Stimulated activated CD4-positive, alpha-beta T cell treated with anti-CD3 and anti-CD28 coated beads, Interleukin-4, amount 100 ng/mL, for 4 hours (primary cell): Measurements from ENCODE around the gene CYP11A1.
"Not testable (repeated sequence)": the region's sequence is repeated elsewhere in the genome, so short reads cannot be mapped to it uniquely, and the experiment has no call there.

ENCODE experiments used
- DNase-seq, 2 experiments: peaks; one replicate each; pipeline ENCODE4 v3.0.0-alpha.2; 2020

Gene CYP11A1

DNA sequence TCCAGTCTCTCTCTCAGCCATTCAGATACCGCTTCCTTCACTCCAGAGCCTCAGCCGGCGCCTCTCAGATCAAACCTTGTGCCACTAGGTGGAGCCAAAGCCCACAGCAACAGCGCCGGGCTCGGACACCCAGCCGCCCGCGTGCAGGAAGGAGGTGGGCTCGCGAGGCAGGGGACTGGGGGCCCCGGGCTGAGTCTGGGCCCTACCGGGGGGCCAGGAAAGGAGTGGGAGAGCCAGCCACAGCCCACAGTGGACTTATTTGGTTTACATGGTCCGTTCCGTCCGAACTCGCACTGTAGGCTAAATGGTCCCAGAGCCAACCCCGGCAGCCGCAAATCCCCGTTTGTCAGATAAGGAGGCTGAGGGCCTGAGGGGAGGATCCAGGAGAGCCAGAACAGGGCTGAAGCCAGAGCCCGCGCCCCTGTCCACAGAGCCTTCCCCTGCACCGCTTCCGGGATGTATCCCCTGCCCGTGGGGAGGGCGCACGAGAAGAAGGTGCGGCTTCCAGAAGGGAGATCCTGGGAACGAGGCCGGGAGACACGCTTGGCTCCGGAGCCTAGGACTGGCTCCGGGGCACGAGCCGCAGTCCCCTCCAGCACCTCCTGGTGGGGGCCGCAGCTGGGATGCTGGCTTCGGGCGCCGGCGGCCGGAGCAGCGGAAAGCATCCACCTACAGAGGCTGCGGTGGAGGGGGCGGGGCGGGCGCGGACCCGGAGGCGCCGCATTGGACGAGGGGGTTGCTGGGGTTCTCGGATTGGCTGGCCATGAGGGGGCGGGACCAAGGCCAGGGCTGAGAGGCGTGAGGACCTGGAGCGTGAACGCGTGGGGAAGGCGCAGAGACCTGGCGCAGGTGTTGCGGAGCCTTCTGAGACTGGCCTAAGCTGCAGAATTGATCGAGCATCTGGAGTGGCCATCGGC, 6.5 kb upstream of the CYP11A1 start:
- peak; percentile 96 for DNase-seq

- DNase-seq = no peak
These were observed 5.7 kb upstream of the CYP11A1 start for GRCh38 chr15:74373056-74373650.

GRCh38 chr15:74370471-74370870, 3.0 kb upstream of the CYP11A1 start:
- no peak for DNase-seq

GRCh38 chr15:74369756-74370155, 2.3 kb upstream of the CYP11A1 start:
- DNase-seq = no peak

DNA sequence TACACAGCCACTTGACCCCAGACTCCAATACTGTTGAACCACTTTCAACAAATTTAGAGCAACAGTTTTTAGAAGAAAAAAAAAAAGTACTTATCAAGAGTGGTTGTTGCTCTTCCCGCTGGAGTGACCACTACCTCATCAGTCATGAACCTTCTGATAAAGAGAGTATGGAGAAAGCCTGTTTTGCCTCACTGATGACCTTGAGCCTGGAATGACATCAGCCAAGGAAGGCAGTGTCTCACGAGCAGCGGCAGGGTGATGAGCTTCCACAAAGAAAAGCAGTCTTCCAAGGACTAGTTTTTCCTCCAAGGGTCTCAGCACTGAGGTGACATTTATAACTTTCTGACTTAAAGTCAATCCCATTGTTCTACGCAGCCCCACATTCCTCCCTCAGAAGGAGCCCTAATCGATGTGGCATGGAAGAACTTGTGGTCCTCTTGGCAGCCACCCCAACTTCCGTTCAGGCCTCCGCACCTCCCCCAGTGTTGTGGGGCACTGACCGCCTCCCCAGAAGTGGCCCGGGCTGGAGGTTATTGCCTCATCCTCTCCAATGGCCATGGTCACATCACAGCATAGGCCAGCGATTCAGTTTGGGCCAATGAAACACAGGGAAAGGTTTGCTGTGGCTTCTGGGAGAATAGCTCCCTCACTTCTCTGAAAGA, 1.8 kb upstream of the CYP11A1 start:
- no peak for DNase-seq

- no peak for DNase-seq
These were observed 675 bp upstream of the CYP11A1 start for GRCh38 chr15:74368121-74368520.

DNA sequence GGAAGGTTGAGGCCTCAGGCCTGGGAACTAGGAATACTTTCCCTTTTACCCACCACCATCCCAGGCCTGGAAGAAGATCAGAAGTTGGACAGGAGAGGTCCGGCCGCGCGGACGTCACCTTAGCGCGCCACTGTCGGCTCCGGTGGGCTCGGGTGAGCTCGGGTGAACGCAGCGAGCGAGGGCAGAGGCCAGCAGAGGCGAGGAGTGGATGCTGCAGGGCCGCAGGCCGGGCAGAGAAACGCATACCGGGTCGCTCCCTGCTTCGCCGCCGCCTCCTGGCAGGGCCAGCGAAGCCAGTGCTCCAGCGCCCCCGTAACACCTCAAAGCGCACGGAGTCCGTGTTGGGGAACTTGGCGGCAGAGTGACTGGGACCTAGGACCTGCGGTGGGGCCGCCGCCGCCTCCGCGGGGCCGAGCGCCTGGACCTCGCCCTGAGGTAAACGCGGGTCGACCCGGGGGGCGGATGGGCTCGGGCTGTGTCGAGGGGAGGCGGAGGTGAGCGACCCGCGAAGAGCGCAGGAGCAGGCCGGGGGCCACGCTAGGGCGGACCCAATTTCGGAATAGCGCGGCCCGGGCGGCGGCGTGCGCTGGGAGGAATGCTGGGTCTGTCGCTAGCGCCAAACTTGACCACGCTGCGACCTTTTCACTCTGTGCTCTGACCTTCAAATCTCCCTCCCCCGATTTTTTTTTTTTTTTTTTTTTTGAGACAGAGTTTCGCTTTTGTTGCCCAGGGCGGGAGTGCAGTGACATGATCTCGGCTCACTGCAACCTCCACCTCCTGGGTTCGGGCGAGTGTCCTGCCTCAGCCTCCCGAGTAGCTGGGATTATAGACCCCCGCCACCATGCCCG, 1.6 kb downstream of the CYP11A1 start:
- no peak for DNase-seq

- no peak for DNase-seq
These were observed 2.4 kb downstream of the CYP11A1 start for GRCh38 chr15:74364936-74365597.

DNA sequence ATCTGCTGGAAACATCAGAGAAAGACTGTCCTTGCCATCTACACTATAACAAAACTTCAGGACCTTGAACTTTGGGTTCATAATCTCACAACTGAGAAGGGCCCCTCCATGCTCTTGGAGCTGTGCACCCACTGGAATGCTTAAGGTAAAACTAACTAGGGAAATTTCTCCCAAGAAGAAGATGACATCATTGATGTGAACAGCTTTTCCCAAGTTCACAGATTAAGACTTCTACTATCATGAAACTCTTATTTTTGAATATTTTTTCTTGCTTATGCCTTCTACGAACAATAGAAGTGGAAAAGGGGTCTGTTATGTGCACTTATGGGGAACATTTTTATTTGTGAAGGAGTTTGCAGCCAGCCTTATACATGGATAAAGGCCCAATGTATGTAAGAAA, 5.0 kb downstream of the CYP11A1 start:
- no peak for DNase-seq

DNA sequence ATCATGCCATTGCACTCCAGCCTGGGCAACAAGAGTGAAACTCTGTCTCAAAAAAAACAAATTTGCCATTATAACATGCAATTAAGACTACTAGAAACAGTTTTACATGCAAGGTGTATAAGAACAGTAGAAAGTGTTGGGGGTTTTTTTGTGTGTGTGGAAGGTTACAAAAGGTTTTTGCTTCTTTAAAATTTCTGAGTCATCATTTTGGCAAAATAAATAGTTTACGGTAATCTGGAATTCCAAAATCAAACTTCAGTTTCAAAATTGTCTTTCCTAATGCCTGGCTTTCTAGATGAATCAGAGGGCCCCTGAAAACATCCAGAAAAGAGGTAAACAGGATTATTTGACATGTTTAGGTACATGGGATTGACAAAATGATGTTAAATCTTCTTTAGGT, 6.6 kb downstream of the CYP11A1 start:
- not testable (repeated sequence) for DNase-seq

GRCh38 chr15:74359376-74359775, 8.1 kb downstream of the CYP11A1 start:
- DNase-seq = not testable (repeated sequence)

GRCh38 chr15:74357514-74357913, 9.9 kb downstream of the CYP11A1 start:
- DNase-seq = not testable (repeated sequence)

GRCh38 chr15:74356050-74356449, 11.4 kb downstream of the CYP11A1 start:
- DNase-seq = not testable (repeated sequence)

- not testable (repeated sequence) for DNase-seq
These were observed 13.5 kb downstream of the CYP11A1 start for GRCh38 chr15:74353992-74354391.

DNA sequence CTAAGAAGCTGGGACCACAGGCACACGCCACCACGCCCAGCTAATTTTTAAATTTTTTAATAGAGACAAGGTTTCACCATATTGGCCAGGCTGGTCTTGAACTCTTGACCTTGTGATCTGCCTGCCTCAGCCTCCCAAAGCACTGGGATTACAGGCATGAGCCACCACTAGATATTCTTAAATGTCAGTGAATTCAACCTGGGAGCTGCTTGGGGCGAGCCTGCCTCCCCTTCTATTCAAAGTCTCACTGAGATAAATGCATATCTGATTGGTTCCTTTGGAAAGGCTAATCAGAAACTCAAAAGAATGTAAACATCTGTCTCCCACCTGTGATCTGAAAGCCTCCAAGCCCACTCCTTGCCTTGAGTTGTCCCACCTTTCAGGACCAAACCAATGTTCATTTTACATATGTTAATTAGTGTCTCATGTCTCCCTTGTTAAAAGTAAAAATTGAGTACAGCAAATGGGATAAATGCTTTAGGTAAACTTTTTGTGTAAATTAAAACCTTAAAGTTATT, 15.0 kb downstream of the CYP11A1 start:
- no peak for DNase-seq

- DNase-seq = no peak
These were observed 15.8 kb downstream of the CYP11A1 start for GRCh38 chr15:74351670-74352069.

DNA sequence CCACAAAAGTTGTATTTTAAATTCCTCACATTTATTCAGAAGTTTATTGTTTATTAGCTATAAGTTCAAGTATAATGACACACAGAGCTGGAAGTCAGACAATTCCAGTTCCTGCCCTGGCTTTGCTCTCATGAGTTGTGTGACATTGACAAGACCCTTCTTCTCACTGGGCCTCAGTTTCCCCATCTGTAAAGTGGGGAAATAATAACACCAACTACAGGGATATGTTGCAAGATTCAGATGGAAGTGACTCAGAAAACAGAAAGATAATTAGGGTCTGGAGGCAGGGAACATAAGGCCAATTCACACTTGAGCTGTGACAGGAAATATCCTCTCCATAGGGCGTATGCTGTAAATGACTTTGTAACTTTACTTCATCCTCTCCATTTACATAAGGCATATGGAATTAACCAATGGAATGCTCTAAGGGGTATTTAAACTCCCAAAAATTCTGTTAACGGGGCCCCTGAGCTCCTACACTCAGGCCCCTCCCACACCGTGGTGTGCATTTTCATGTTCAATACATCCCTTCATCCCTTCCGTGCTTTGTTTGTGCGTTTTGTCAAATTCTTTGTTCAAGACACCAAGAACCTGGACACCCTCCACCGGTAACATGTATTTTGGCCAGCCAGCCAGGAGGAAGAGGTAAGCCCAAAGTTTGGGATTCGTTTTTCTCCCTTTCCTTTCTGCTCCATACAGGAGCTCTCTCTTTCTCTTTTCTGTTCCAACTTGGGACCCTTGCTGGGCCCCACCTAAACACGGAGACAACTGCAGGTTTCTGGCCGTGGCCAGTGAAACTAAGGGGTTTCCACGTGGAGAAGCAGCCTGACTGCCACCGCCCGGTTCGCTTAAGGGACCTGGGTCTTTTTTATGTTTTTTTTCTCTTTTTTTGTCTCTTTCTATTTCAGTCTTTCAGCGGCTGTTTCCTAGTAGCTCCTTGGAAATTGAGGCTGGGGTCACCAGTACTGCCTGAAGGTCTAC, 16.9 kb downstream of the CYP11A1 start:
- no peak for DNase-seq

DNA sequence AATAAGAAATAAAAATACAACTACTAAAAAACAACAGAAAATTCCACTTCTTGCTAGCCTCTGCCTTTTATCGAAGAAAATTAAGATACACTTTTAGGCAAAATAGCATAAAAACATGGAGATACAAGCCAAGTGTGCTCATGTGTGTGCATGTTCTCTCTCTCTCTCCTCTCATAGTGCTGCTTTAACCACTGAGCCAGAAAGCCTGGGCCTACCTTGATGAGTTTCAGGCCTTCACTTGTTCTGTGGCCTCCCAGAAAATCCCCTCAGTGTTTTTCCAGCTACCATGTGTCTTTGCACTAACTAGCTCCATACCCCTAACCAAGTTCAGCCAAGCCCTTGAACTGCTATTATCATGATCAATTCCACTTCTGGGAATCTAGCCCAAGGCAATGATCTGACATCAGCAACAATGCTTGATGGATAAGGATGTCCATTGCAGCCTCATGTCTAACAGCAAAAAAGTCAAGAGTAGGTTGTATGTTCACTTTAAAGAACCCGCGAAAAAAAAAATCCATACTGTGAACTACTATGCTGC, 18.1 kb downstream of the CYP11A1 start:
- DNase-seq = no peak

- no peak for DNase-seq
These were observed 19.6 kb downstream of the CYP11A1 start for GRCh38 chr15:74347757-74348250.

- DNase-seq = no peak
These were observed 22.4 kb downstream of the CYP11A1 start for GRCh38 chr15:74345051-74345450.
